IMR-90 (cell line): ENCODE data around the gene SNX30. TPM values are rescaled to one million over a fixed set of nuclear protein-coding genes. Genes with fewer than 3 reads are reported as not detected.

ENCODE experiments used
- ATAC-seq: fragments of 200-7000 bp; cut with Tn5 transposase; 2 replicates; pipeline ENCODE4 v1.9.1; 2020; ENCODE audit warnings: low read depth, mild to moderate bottlenecking, moderate library complexity
- BruUV-seq: library from RNA; stranded (reverse); fragments of 400-500 nt; replicated peaks from 2 replicates; lab custom pipeline; 2021; lab: Mats Ljungman, UMichigan
- CTCF ChIA-PET: fragments of 300-600 bp; formaldehyde crosslinking; extraction: SDS; loops from one replicate; lab custom pipeline; 2021; ENCODE audit warnings: antibody characterized with exemption; lab: Yijun Ruan, JAX
- POLR2A ChIA-PET: fragments of 300-600 bp; sonication (Branson Sonifier 250); formaldehyde crosslinking; loops from one replicate; lab custom pipeline; 2022; ENCODE audit warnings: antibody characterized with exemption; ENCODE audit not compliant: unreplicated experiment; lab: Charles Lee
- DNase-seq: peaks from one replicate; pipeline ENCODE4 v3.0.0; 2013
- H2AFZ ChIP-seq: replicated peaks from 2 replicates; pipeline ENCODE3; 2013; ENCODE audit warnings: low read length, mild to moderate bottlenecking; ENCODE audit not compliant: poor library complexity
- H2AK5ac ChIP-seq: 2 replicates; pipeline ENCODE4 v1.6.1; 2013; ENCODE audit warnings: low read depth, low read length, inconsistent platforms
- H2AK9ac ChIP-seq: replicated peaks from 2 replicates; pipeline ENCODE3; 2013; ENCODE audit warnings: mild to moderate bottlenecking, low read depth, low read length, moderate library complexity; ENCODE audit not compliant: poor library complexity
- H2BK120ac ChIP-seq: 2 replicates; pipeline ENCODE4 v1.6.1; 2013; ENCODE audit warnings: low read depth, low read length, inconsistent platforms
- H2BK15ac ChIP-seq: 3 replicates; pipeline ENCODE4 v1.6.1; 2013; ENCODE audit warnings: low read depth, low read length, inconsistent platforms
- H2BK20ac ChIP-seq: 2 replicates; pipeline ENCODE4 v1.6.1; 2013; ENCODE audit warnings: low read depth, mild to moderate bottlenecking, inconsistent platforms, low read length, moderate library complexity
- H2BK5ac ChIP-seq: 2 replicates; pipeline ENCODE4 v1.6.1; 2013; ENCODE audit warnings: mild to moderate bottlenecking, low read depth, low read length, inconsistent platforms; ENCODE audit not compliant: poor library complexity, severe bottlenecking
- H3K14ac ChIP-seq: replicated peaks from 2 replicates; pipeline ENCODE4 v1.6.1; 2013; ENCODE audit warnings: low read depth, low read length, inconsistent platforms
- H3K18ac ChIP-seq: 2 replicates; pipeline ENCODE4 v1.6.1; 2013; ENCODE audit warnings: low read depth, low read length, control low read depth
- H3K23ac ChIP-seq: 2 replicates; pipeline ENCODE4 v1.6.1; 2013; ENCODE audit warnings: low read depth, low read length, inconsistent platforms
- H3K27ac ChIP-seq: 2 replicates; pipeline ENCODE4 v1.5.1; 2013; ENCODE audit warnings: mild to moderate bottlenecking, control low read depth, low read length; ENCODE audit not compliant: insufficient read depth
- H3K27me3 ChIP-seq: 2 replicates; pipeline ENCODE4 v1.6.1; 2013; ENCODE audit warnings: low read length; ENCODE audit not compliant: control insufficient read depth, insufficient read depth
- H3K36me3 ChIP-seq: 2 replicates; pipeline ENCODE4 v1.6.1; 2013; ENCODE audit warnings: low read length, mixed read lengths; ENCODE audit not compliant: control insufficient read depth, insufficient read depth
- H3K4ac ChIP-seq: 2 replicates; pipeline ENCODE4 v1.6.1; 2013; ENCODE audit warnings: low read depth, low read length, inconsistent platforms
- H3K4me1 ChIP-seq: 2 replicates; pipeline ENCODE4 v1.6.1; 2013; ENCODE audit warnings: low read length, mixed read lengths; ENCODE audit not compliant: control insufficient read depth, insufficient read depth
- H3K4me2 ChIP-seq: 2 replicates; pipeline ENCODE4 v1.6.1; 2013; ENCODE audit warnings: low read depth, mild to moderate bottlenecking, control low read depth, low read length, moderate library complexity
- H3K4me3 ChIP-seq: 2 replicates; pipeline ENCODE4 v1.5.1; 2013; ENCODE audit warnings: low read depth, mild to moderate bottlenecking, control low read depth, low read length, moderate library complexity; ENCODE audit not compliant: insufficient read depth
- H3K56ac ChIP-seq: 2 replicates; pipeline ENCODE4 v1.6.1; 2013; ENCODE audit warnings: low read length, inconsistent platforms; ENCODE audit not compliant: insufficient read depth; ENCODE audit errors: extremely low read depth
- H3K79me1 ChIP-seq, 2 experiments: 2 replicates each; pipeline ENCODE4 v1.6.1; 2013; ENCODE audit warnings: low read length in 2 of 2, inconsistent platforms in 1 of 2, low read depth in 1 of 2
- H3K9ac ChIP-seq: 2 replicates; pipeline ENCODE4 v1.6.1; 2013; ENCODE audit warnings: low read depth, low read length, control low read depth
- H3K9me1 ChIP-seq: 2 replicates; pipeline ENCODE4 v1.6.1; 2013; ENCODE audit warnings: low read length, inconsistent platforms; ENCODE audit not compliant: insufficient read depth
- H3K9me3 ChIP-seq: 2 replicates; pipeline ENCODE4 v1.6.1; 2013; ENCODE audit warnings: low read length; ENCODE audit not compliant: control insufficient read depth, insufficient read depth
- H4K20me1 ChIP-seq: 2 replicates; pipeline ENCODE4 v1.6.1; 2013; ENCODE audit warnings: low read length, inconsistent platforms; ENCODE audit not compliant: insufficient read depth
- H4K5ac ChIP-seq: 2 replicates; pipeline ENCODE4 v1.6.1; 2013; ENCODE audit warnings: mild to moderate bottlenecking, low read depth, low read length, control low read depth
- H4K8ac ChIP-seq, 2 experiments: 2 replicates each; pipeline ENCODE4 v1.6.1; 2013; ENCODE audit warnings: low read depth in 2 of 2, low read length in 2 of 2, control low read depth in 1 of 2, inconsistent platforms in 1 of 2
- H4K91ac ChIP-seq: 2 replicates; pipeline ENCODE4 v1.6.1; 2013; ENCODE audit warnings: low read depth, low read length, inconsistent platforms; ENCODE audit not compliant: insufficient read depth
- CHD1 ChIP-seq: IDR thresholded peaks from 2 replicates; pipeline ENCODE4 v1.6.1; 2012; ENCODE audit warnings: low read depth, low read length, improper control_type of control experiment
- MAZ ChIP-seq: IDR thresholded peaks from 2 replicates; pipeline ENCODE4 v1.6.1; 2012; ENCODE audit warnings: low read depth, mild to moderate bottlenecking, low read length, improper control_type of control experiment, moderate library complexity, borderline replicate concordance
- NFE2L2 ChIP-seq: fragments of 150-350 bp; IDR thresholded peaks from 2 replicates; pipeline ENCODE4 v1.6.1; 2016; ENCODE audit warnings: low read depth, mild to moderate bottlenecking, low read length
- WGBS, 2 experiments: methylation state at CpG; one replicate each; pipeline versions ENCODE4 v1.1.5 to v1.1.7; 2013; ENCODE audit warnings: missing lambda C conversion rate in 2 of 2; ENCODE audit not compliant: insufficient read length in 1 of 2; ENCODE audit errors: extremely low coverage in 2 of 2; 5-methylcytosine and 5-hydroxymethylcytosine counted together
- dilution Hi-C: fragments of 300-500 bp; cut with HindIII; formaldehyde crosslinking; loops from one replicate; pipeline ENCODE4 v1.14.3; 2018; ENCODE audit warnings: low sequenced_read_pairs; ENCODE audit not compliant: unreplicated experiment
- in situ Hi-C: fragments of 300-500 bp; cut with MboI; formaldehyde crosslinking; loops from 3 replicates; pipeline ENCODE4 v1.14.3; 2019; ENCODE audit warnings: low sequenced_read_pairs, inconsistent platforms, mixed read lengths
- intact Hi-C: fragments of 100-400 bp; cut with micrococcal nuclease; formaldehyde crosslinking; loops from 2 replicates; pipeline ENCODE4 v1.10.0; 2022
- polyA plus RNA-seq, 3 experiments: library from polyadenylated mRNA; depleted of rRNA; stranded (reverse); fragments of >200 nt; gene quantifications; 2 replicates each; pipeline ENCODE4 v1.2.3, GENCODE V29; 2012; ENCODE audit warnings: low replicate concordance in 1 of 3
- total RNA-seq: library from RNA; depleted of rRNA; stranded (reverse); fragments of >200 nt; gene quantifications from 2 replicates; pipeline ENCODE4 v1.2.3, GENCODE V29; 2012
- TF ChIP-seq, protein P1 (sequence below): fragments of 150-350 bp; IDR thresholded peaks from 2 replicates; pipeline ENCODE4 v1.6.1; 2016; ENCODE audit warnings: low read depth, mild to moderate bottlenecking, low read length, moderate library complexity, borderline replicate concordance

Gene SNX30
- total and polyA plus RNA-seq, 2 of the 4 experiments (the other 2 are of a cell fraction) = 8.0 to 18.8 TPM

DNA sequence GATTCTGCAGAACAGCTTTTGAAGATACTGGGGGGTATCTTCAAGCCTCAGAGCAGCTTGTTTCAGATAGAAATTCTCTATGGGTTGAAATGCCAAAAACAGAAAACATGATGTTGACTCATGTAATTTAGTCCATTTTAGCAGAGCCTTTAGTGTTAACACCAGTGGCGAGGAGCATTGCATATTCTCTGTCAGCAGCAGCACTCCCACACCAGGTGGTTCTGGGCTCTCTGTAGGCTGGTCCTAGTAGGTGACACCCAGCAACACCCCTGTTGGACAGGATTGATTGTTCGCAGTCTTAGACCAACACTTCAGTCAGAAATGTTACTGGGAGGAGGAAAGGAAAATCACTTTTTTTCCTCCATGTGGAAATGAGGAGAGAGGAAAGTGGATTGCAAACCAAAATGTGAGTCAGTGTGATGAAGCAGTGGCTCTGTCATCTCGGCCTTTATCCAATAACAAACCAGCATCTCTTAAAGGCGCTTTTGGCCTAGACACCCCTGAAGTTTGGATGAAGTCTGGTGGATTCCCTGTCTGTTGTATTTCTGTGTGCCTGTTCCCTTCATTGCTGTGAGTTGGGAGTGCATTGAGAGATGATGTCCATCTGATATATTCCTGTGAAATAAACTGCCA, 123.3 kb downstream of the SNX30 start:
- no CpG with 5 or more reads among the region's 4 CpGs for WGBS, 2 experiments
- no peak overlapping the region for H3K27ac ChIP-seq
- H3K79me1 ChIP-seq = 0 out of 4 replicates have a peak, but pooled peaks cover 0 to 5% of the 10 kb centered on the region in 2 experiments
- no peaks in the 10 kb centered on the region for H4K20me1 ChIP-seq
- H2BK5ac ChIP-seq = no peak overlapping the region
- H3K4me1 ChIP-seq = peaks cover 2% of the 10 kb centered on the region; the same call in 1 of the 2 replicates
- no peak overlapping the region for H3K23ac ChIP-seq
- no peak overlapping the region for H4K8ac ChIP-seq
- H2BK120ac ChIP-seq = no peak overlapping the region
- H2AK9ac ChIP-seq = no peak overlapping the region
- no peak overlapping the region for H3K4ac ChIP-seq
- BruUV-seq = no TSS peak
- DNase-seq (peak; percentile 50), ATAC-seq (peak; percentile 44; the same call in 1 of the 2 replicates)
- H3K36me3 ChIP-seq = peaks cover 8% of the 10 kb centered on the region; the same call in 1 of the 2 replicates
- intact Hi-C loops = no loop called here
- H2BK15ac ChIP-seq = no peak overlapping the region
- H3K14ac ChIP-seq = no peak overlapping the region
- H2AFZ ChIP-seq = no peak overlapping the region
- no peaks in the 10 kb centered on the region for H3K9me3 ChIP-seq
- dilution Hi-C loops = no loop called here
- POLR2A ChIA-PET = no interaction called here
- no peak overlapping the region for H3K9ac ChIP-seq
- no peak overlapping the region for H3K4me2 ChIP-seq
- no peak overlapping the region for H4K5ac ChIP-seq
- H3K4me3 ChIP-seq = no peak overlapping the region
- in situ Hi-C loops = no loop called here
- no peak overlapping the region for H2AK5ac ChIP-seq
- no peak overlapping the region for H2BK20ac ChIP-seq
- no peak for TF ChIP-seq MAZ
- no peak for TF ChIP-seq CHD1
- TF ChIP-seq NFE2L2 = no peak
- TF ChIP-seq, protein P1, sequence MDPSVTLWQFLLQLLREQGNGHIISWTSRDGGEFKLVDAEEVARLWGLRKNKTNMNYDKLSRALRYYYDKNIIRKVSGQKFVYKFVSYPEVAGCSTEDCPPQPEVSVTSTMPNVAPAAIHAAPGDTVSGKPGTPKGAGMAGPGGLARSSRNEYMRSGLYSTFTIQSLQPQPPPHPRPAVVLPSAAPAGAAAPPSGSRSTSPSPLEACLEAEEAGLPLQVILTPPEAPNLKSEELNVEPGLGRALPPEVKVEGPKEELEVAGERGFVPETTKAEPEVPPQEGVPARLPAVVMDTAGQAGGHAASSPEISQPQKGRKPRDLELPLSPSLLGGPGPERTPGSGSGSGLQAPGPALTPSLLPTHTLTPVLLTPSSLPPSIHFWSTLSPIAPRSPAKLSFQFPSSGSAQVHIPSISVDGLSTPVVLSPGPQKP = no peak
- no peaks in the 10 kb centered on the region for H3K27me3 ChIP-seq
- CTCF ChIA-PET = interaction anchor here (0.6 kb wide), 2 partner anchors 54 to 788 kb away, joined by 3 read pairs; no protein-coding TSS in a partner anchor
- H3K56ac ChIP-seq = no peak overlapping the region
- no peak overlapping the region for H4K91ac ChIP-seq
- peaks cover 3% of the 10 kb centered on the region; the same call in 1 of the 2 replicates for H3K9me1 ChIP-seq
- no peak overlapping the region for H3K18ac ChIP-seq
